Dedifferentiated amniotic fluid mesenchymal stem cell (primary cell): Measurements from ENCODE around the gene PHC2.
A peak's percentile ranks its signal among the peaks of the same experiment; 100 is the strongest.

ENCODE experiments used
- DNase-seq: peaks from one replicate; pipeline ENCODE4 v3.0.0-alpha.2; 2016; ENCODE audit errors: extremely low spot score

The PHC2 gene

GRCh38 chr1:33430692-33431593 is at the start of gene PHC2:
TSS of gene PHC2 (minus strand) at chr1:33431095. CDS start at chr1:33375539, 55,556 bp downstream.
- DNase-seq: peak; percentile 96

GRCh38 chr1:33477451-33477850 is 46.6 kb upstream of the PHC2 start:
- no peak for DNase-seq

- DNase-seq: no peak
Observed at GRCh38 chr1:33473900-33474299, 43.0 kb upstream of the PHC2 start.

GRCh38 chr1:33472269-33472980 is 41.5 kb upstream of the PHC2 start, which contains the start of gene ZSCAN20:
TSS of gene ZSCAN20 (plus strand) at chr1:33472645. CDS start at chr1:33479289, 6,644 bp downstream.
- peak; percentile 98 for DNase-seq

GRCh38 chr1:33471416-33471815 is 40.5 kb upstream of the PHC2 start:
- no peak for DNase-seq

GRCh38 chr1:33470495-33471012 is 39.7 kb upstream of the PHC2 start:
- peak; percentile 88 for DNase-seq

- DNase-seq: no peak
Observed at GRCh38 chr1:33469691-33470090, 38.8 kb upstream of the PHC2 start.

GRCh38 chr1:33468967-33469366 is 38.1 kb upstream of the PHC2 start:
- DNase-seq: no peak

GRCh38 chr1:33468531-33468930 is 37.6 kb upstream of the PHC2 start:
- no peak for DNase-seq

GRCh38 chr1:33468011-33468410 is 37.1 kb upstream of the PHC2 start:
- DNase-seq: no peak

GRCh38 chr1:33466159-33466558 is 35.3 kb upstream of the PHC2 start:
- DNase-seq: no peak

- DNase-seq: no peak
Observed at GRCh38 chr1:33465316-33465715, 34.4 kb upstream of the PHC2 start.

- DNase-seq: no peak
Observed at GRCh38 chr1:33464552-33464951, 33.7 kb upstream of the PHC2 start.

- DNase-seq: no peak
Observed at GRCh38 chr1:33462405-33463164, 31.7 kb upstream of the PHC2 start.

GRCh38 chr1:33460947-33461629 is 30.2 kb upstream of the PHC2 start:
- no peak for DNase-seq

GRCh38 chr1:33460144-33460543 is 29.2 kb upstream of the PHC2 start:
- no peak for DNase-seq

- no peak for DNase-seq
Observed at GRCh38 chr1:33459691-33460090, 28.8 kb upstream of the PHC2 start.

- no peak for DNase-seq
Observed at GRCh38 chr1:33456502-33456886, 25.6 kb upstream of the PHC2 start.

GRCh38 chr1:33455539-33456501 is 24.9 kb upstream of the PHC2 start:
- DNase-seq: peak; percentile 77

- no peak for DNase-seq
Observed at GRCh38 chr1:33454646-33455282, 23.9 kb upstream of the PHC2 start.
